ENCODE results near the gene RAB3B. TPM values are rescaled to one million over a fixed set of nuclear protein-coding genes. Genes with fewer than 3 reads are reported as not detected.
"Not testable (repeated sequence)": the region's sequence is repeated elsewhere in the genome, so short reads cannot be mapped to it uniquely, and the experiment has no call there.

RAB3B gene
- total and polyA plus RNA-seq, 5 donors from 2014 or later, result not detected

GRCh38 chr1:52005548-52005947, 15.0 kb upstream of the RAB3B start:
- H3K27me3 ChIP-seq (ENCODE audit: control insufficient read depth, insufficient read depth, low read length); H3K27ac Mint-ChIP-seq; ATAC-seq (ENCODE audit: low read depth in 2 of 2); H3K4me3 Mint-ChIP-seq; H3K4me1 Mint-ChIP-seq; H3K9me3 ChIP-seq (ENCODE audit: control insufficient read depth in 2 of 2, low read length in 2 of 2); H3K9me3 Mint-ChIP-seq; H3K27ac ChIP-seq (ENCODE audit: insufficient read depth, low read length, poor library complexity, severe bottlenecking); H3K4me1 ChIP-seq (ENCODE audit: control insufficient read depth, insufficient read depth, low read length, poor library complexity, severe bottlenecking); H3K4me3 ChIP-seq (ENCODE audit: low read depth, low read length); DNase-seq; H3K36me3 ChIP-seq (ENCODE audit: control insufficient read depth, insufficient read depth, low read length); H3K36me3 Mint-ChIP-seq: not testable (repeated sequence)
- peaks cover 40% of the 10 kb centered on the region for H3K27me3 Mint-ChIP-seq

- Mint-ChIP-seq H3K27me3 (peaks cover 32% of the 10 kb centered on the region), H3K27ac (no peak overlapping the region), H3K4me1 (no peaks in the 10 kb centered on the region), H3K36me3 (no peaks in the 10 kb centered on the region), H3K9me3 (no peaks in the 10 kb centered on the region), H3K4me3 (no peak overlapping the region)
- Histone ChIP-seq H3K4me3 (ENCODE audit: low read depth, low read length) (no peak overlapping the region), H3K9me3 (ENCODE audit: control insufficient read depth in 2 of 2, low read length in 2 of 2) (no peaks in the 10 kb centered on the region), H3K4me1 (ENCODE audit: control insufficient read depth, insufficient read depth, low read length, poor library complexity, severe bottlenecking) (no peaks in the 10 kb centered on the region), H3K27ac (ENCODE audit: insufficient read depth, low read length, poor library complexity, severe bottlenecking) (no peak overlapping the region), H3K27me3 (ENCODE audit: control insufficient read depth, insufficient read depth, low read length) (peaks cover 5% of the 10 kb centered on the region), H3K36me3 (ENCODE audit: control insufficient read depth, insufficient read depth, low read length) (no peaks in the 10 kb centered on the region)
- DNase-seq, result no peak
- ATAC-seq (ENCODE audit: low read depth in 2 of 2), result no peak
Measured at GRCh38 chr1:52003877-52004276, 13.4 kb upstream of the RAB3B start.

- no peak overlapping the region for H3K4me3 ChIP-seq (ENCODE audit: low read depth, low read length)
- Mint-ChIP-seq H3K4me3 (no peak overlapping the region), H3K36me3 (no peaks in the 10 kb centered on the region)
Measured at GRCh38 chr1:52002038-52002917, 11.8 kb upstream of the RAB3B start.

DNA sequence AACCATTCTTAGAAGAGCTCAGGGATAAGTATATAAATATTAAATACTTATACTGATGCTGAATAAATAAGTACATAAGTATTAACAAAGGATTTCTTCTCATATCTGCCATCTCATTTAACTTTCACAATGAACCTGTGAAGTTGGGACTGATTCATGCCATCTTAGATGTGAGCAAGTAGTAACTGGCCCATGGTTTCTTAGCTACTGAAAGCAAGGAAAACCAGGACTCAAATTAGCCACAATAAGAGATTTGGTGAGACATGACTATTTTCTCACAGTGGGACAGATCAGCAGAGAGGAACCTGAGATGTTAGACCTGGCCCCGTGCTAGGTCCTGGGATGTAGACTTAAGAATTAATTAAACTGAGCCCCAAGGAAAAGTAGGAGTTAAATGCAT, 8.2 kb upstream of the RAB3B start:
- H3K4me1 ChIP-seq (ENCODE audit: control insufficient read depth, insufficient read depth, low read length, poor library complexity, severe bottlenecking), result no peaks in the 10 kb centered on the region

More at GRCh38 chr1:52002038-52002917, 11.8 kb upstream of the RAB3B start:
- H3K9me3 Mint-ChIP-seq, result no peaks in the 10 kb centered on the region
- H3K27ac Mint-ChIP-seq, result no peak overlapping the region
- H3K27me3 Mint-ChIP-seq, result peaks cover 26% of the 10 kb centered on the region
- Histone ChIP-seq H3K36me3 (ENCODE audit: control insufficient read depth, insufficient read depth, low read length) (no peaks in the 10 kb centered on the region), H3K27ac (ENCODE audit: insufficient read depth, low read length, poor library complexity, severe bottlenecking) (no peak overlapping the region), H3K27me3 (ENCODE audit: control insufficient read depth, insufficient read depth, low read length) (peaks cover 2% of the 10 kb centered on the region), H3K4me1 (ENCODE audit: control insufficient read depth, insufficient read depth, low read length, poor library complexity, severe bottlenecking) (no peaks in the 10 kb centered on the region), H3K9me3 (ENCODE audit: control insufficient read depth in 2 of 2, low read length in 2 of 2) (no peaks in the 10 kb centered on the region)
- DNase-seq (peak; percentile 27 to 84 (median 67)), ATAC-seq (ENCODE audit: low read depth in 2 of 2) (peak; percentile 86 to 88)
- no peaks in the 10 kb centered on the region for H3K4me1 Mint-ChIP-seq

GRCh38 chr1:51997974-51998382, 7.5 kb upstream of the RAB3B start:
- DNase-seq (no peak), ATAC-seq (ENCODE audit: low read depth in 2 of 2) (no peak)
- H3K27me3 ChIP-seq (ENCODE audit: control insufficient read depth, insufficient read depth, low read length), result peaks cover 3% of the 10 kb centered on the region
- no peaks in the 10 kb centered on the region for H3K4me1 ChIP-seq (ENCODE audit: control insufficient read depth, insufficient read depth, low read length, poor library complexity, severe bottlenecking)
- H3K4me1 Mint-ChIP-seq, result no peaks in the 10 kb centered on the region
- H3K4me3 Mint-ChIP-seq, result no peak overlapping the region
- H3K36me3 ChIP-seq (ENCODE audit: control insufficient read depth, insufficient read depth, low read length), result no peaks in the 10 kb centered on the region
- H3K36me3 Mint-ChIP-seq, result no peaks in the 10 kb centered on the region
- H3K27me3 Mint-ChIP-seq, result peaks cover 22% of the 10 kb centered on the region
- no peak overlapping the region for H3K27ac ChIP-seq (ENCODE audit: insufficient read depth, low read length, poor library complexity, severe bottlenecking)
- H3K27ac Mint-ChIP-seq, result no peak overlapping the region
- no peak overlapping the region for H3K4me3 ChIP-seq (ENCODE audit: low read depth, low read length)
- no peaks in the 10 kb centered on the region for H3K9me3 ChIP-seq (ENCODE audit: control insufficient read depth in 2 of 2, low read length in 2 of 2)
- no peaks in the 10 kb centered on the region for H3K9me3 Mint-ChIP-seq

More for the DNA sequence above, 8.2 kb upstream of the RAB3B start:
- no peak for ATAC-seq (ENCODE audit: low read depth in 2 of 2)
- no peak for DNase-seq
- Mint-ChIP-seq H3K4me1 (no peaks in the 10 kb centered on the region), H3K9me3 (no peaks in the 10 kb centered on the region), H3K4me3 (peak overlapping the region in 1 of 4 donors; percentile 43), H3K27ac (no peak overlapping the region), H3K36me3 (no peaks in the 10 kb centered on the region), H3K27me3 (peaks cover 17% of the 10 kb centered on the region)
- Histone ChIP-seq H3K27ac (ENCODE audit: insufficient read depth, low read length, poor library complexity, severe bottlenecking) (no peak overlapping the region), H3K9me3 (ENCODE audit: control insufficient read depth in 2 of 2, low read length in 2 of 2) (no peaks in the 10 kb centered on the region), H3K27me3 (ENCODE audit: control insufficient read depth, insufficient read depth, low read length) (peaks cover 3% of the 10 kb centered on the region), H3K4me3 (ENCODE audit: low read depth, low read length) (no peak overlapping the region), H3K36me3 (ENCODE audit: control insufficient read depth, insufficient read depth, low read length) (no peaks in the 10 kb centered on the region)

DNA sequence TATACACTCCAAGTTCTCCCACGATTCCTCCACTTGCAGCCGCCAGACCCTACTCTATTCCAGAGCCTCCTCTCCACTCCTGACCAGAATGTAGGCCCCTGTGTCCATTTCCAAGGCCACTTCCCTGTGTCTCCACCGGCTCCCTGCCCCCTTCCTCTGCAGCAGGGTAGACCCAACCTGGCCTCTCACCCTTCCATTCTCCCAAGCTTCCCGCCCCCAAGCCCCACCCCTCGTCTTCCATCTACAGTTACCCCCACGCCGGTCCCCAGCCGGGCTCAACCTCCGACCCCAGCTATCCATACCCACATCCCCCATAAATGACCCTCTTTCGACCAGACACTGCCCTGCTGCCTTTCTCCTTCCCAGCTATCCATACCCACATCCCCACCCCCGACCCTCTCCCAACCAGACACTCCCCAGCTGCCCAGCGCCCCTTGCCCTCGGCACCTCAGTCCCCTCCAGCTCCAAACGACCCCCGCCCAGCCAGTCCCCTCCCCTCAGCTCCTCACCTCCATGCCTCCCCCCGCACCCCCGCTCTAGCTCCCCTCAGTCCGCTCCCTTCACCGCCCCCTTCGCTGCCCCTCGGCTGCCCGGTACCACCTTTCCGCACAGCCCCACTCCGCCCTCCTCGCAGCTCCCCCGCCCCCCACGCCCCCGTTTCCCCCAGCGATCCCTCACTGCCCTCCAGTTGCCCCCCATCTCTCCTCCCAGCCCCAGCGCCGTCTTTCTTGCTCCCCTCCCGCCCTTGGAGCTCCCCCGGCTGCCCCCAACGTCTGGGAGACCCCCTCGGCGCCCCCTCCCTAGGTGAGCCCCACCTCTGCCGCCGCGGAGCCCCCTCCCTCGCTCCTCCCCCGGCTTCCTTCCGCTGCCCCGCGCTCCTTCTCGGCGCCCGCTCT, 670 bp downstream of the RAB3B start:
- Histone ChIP-seq H3K4me1 (ENCODE audit: control insufficient read depth, insufficient read depth, low read length, poor library complexity, severe bottlenecking) (peaks cover 11% of the 10 kb centered on the region), H3K27ac (ENCODE audit: insufficient read depth, low read length, poor library complexity, severe bottlenecking) (no peak overlapping the region), H3K36me3 (ENCODE audit: control insufficient read depth, insufficient read depth, low read length) (no peaks in the 10 kb centered on the region), H3K4me3 (ENCODE audit: low read depth, low read length) (no peak overlapping the region), H3K9me3 (ENCODE audit: control insufficient read depth in 2 of 2, low read length in 2 of 2) (no peaks in the 10 kb centered on the region), H3K27me3 (ENCODE audit: control insufficient read depth, insufficient read depth, low read length) (peaks cover 22% of the 10 kb centered on the region)
- Mint-ChIP-seq H3K4me1 (peaks cover 4 to 11% (median 9%) of the 10 kb centered on the region in 4 donors), H3K27ac (peak overlapping the region in 1 of 3 donors; percentile 69), H3K36me3 (no peaks in the 10 kb centered on the region), H3K9me3 (peaks cover 0 to 2% (median 0%) of the 10 kb centered on the region in 7 donors), H3K27me3 (peaks cover 46% of the 10 kb centered on the region), H3K4me3 (peak overlapping the region in 3 of 4 donors; percentile 27 to 55 (median 48))
- DNase-seq (no peak), ATAC-seq (ENCODE audit: low read depth in 2 of 2) (no peak)

- peaks cover 38% of the 10 kb centered on the region for H3K27me3 Mint-ChIP-seq
Measured at GRCh38 chr1:51988254-51988653, 2.2 kb downstream of the RAB3B start.

More at GRCh38 chr1:51988254-51988653, 2.2 kb downstream of the RAB3B start:
- Mint-ChIP-seq H3K4me1 (peaks cover 4 to 11% (median 9%) of the 10 kb centered on the region in 4 donors), H3K36me3 (no peaks in the 10 kb centered on the region), H3K9me3 (peaks cover 0 to 2% (median 0%) of the 10 kb centered on the region in 7 donors), H3K4me3 (peak overlapping the region in 1 of 4 donors; percentile 28), H3K27ac (peak overlapping the region in 1 of 3 donors; percentile 85)
- no peak for ATAC-seq (ENCODE audit: low read depth in 2 of 2)
- H3K27ac ChIP-seq (ENCODE audit: insufficient read depth, low read length, poor library complexity, severe bottlenecking), result no peak overlapping the region
- H3K27me3 ChIP-seq (ENCODE audit: control insufficient read depth, insufficient read depth, low read length), result peaks cover 19% of the 10 kb centered on the region
- H3K9me3 ChIP-seq (ENCODE audit: control insufficient read depth in 2 of 2, low read length in 2 of 2), result no peaks in the 10 kb centered on the region
- H3K4me1 ChIP-seq (ENCODE audit: control insufficient read depth, insufficient read depth, low read length, poor library complexity, severe bottlenecking), result peaks cover 11% of the 10 kb centered on the region
- no peak for DNase-seq
- no peaks in the 10 kb centered on the region for H3K36me3 ChIP-seq (ENCODE audit: control insufficient read depth, insufficient read depth, low read length)
- H3K4me3 ChIP-seq (ENCODE audit: low read depth, low read length), result no peak overlapping the region
